Stomach smooth muscle (tissue), 2 donors: ENCODE measurements around the gene ATAD3B.
A peak's percentile ranks its signal among the peaks of the same experiment; 100 is the strongest.
"Not testable (repeated sequence)": the region's sequence is repeated elsewhere in the genome, so short reads cannot be mapped to it uniquely, and the experiment has no call there.

Experiments used
- H3K27ac ChIP-seq: one replicate; pipeline ENCODE4 v1.7.0; 2013; ENCODE audit warnings: mild to moderate bottlenecking, low read length, inconsistent platforms
- H3K27me3 ChIP-seq, 2 donors: one replicate each; pipeline ENCODE4 v1.7.0; 2013; ENCODE audit warnings: low read length in 2 of 2; ENCODE audit not compliant: insufficient read depth in 2 of 2, control insufficient read depth in 1 of 2
- H3K36me3 ChIP-seq, 2 donors: one replicate each; pipeline ENCODE4 v1.7.0; 2013; ENCODE audit warnings: low read length in 2 of 2; ENCODE audit not compliant: control insufficient read depth in 2 of 2, insufficient read depth in 2 of 2
- H3K4me1 ChIP-seq: one replicate; pipeline ENCODE4 v1.7.0; 2013; ENCODE audit warnings: low read length; ENCODE audit not compliant: control insufficient read depth, insufficient read depth
- H3K4me3 ChIP-seq, 2 donors: one replicate each; pipeline ENCODE4 v1.7.0; 2013; ENCODE audit warnings: low read length in 2 of 2
- H3K9ac ChIP-seq, 2 donors: one replicate each; pipeline ENCODE4 v1.7.0; 2013; ENCODE audit warnings: low read length in 2 of 2, mild to moderate bottlenecking in 1 of 2
- H3K9me3 ChIP-seq, 2 donors: one replicate each; pipeline ENCODE4 v1.7.0; 2013; ENCODE audit warnings: low read length in 2 of 2; ENCODE audit not compliant: control insufficient read depth in 2 of 2
- donor health status: healthy.
- donor health status: Pancreatic carcinoma.

The ATAD3B gene

DNA sequence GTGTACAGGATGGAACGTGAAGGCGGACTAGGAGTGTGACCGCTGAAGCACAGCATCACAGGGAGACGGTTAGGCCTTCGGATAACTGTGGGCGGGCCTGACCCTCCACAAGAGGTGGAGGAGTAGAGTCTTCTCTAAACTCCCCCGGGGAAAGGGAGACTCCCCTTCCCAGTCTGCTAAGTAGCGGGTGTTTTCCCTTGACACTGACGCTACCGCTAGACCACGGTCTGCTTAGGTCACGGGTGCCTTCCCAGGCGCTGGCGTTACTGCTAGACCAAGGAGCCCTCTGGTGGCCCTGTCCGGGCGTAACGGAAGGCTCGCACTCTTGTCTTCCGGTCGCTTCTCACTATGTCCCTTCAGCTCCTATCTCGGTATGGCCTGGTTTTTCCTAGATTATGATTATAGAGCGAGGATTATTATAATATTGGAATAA lies 33.8 kb downstream of the ATAD3B start:
- H3K4me1 ChIP-seq, H3K4me3 ChIP-seq, H3K27ac ChIP-seq, H3K9ac ChIP-seq, H3K27me3 ChIP-seq, H3K9me3 ChIP-seq, H3K36me3 ChIP-seq: not testable (repeated sequence)

DNA sequence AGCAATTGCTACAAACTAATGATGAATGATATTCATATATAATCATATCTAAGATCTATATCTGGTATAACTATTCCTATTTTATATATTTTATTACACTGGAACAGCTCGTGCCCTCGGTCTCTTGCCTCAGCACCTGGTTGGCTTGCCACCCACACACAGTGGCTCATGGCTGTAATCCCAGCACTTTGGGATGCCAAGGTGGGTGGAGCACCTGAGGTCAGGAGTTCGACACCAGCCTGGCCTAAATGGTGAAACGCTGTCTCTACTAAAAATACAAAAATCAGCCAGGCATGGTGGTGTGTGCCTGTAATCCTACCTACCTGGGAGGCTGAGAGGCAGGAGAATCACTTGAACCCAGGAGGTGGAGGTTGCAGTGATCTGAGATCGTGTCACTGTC lies 34.2 kb downstream of the ATAD3B start:
- not testable (repeated sequence) for H3K4me1 ChIP-seq, H3K9me3 ChIP-seq, H3K36me3 ChIP-seq, H3K27ac ChIP-seq, H3K27me3 ChIP-seq, H3K4me3 ChIP-seq
- peak overlapping the region in 1 of 2 donors; percentile 51 for H3K9ac ChIP-seq

DNA sequence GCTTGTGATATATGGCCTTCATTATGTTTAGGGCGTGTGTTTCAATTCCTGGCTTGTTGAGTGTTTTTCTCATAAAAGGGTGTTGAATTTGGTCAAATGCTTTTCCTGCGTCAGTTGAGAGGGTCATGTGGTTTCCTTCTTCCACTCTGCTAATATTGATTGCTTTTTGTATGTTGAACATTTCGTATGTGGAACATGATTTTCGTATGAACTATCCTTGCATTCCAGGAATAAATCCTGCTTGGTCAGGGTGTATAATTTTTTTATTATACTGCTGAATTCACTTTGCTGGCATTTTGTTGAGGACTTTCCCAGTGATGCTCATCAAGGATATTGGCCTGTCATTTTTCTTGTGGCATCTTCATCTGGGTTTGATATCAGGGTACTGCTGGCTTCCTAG lies 35.7 kb downstream of the ATAD3B start:
- peaks cover 11% of the 10 kb centered on the region for H3K4me1 ChIP-seq
- H3K9ac ChIP-seq, result no peak overlapping the region
- no peak overlapping the region for H3K27ac ChIP-seq

DNA sequence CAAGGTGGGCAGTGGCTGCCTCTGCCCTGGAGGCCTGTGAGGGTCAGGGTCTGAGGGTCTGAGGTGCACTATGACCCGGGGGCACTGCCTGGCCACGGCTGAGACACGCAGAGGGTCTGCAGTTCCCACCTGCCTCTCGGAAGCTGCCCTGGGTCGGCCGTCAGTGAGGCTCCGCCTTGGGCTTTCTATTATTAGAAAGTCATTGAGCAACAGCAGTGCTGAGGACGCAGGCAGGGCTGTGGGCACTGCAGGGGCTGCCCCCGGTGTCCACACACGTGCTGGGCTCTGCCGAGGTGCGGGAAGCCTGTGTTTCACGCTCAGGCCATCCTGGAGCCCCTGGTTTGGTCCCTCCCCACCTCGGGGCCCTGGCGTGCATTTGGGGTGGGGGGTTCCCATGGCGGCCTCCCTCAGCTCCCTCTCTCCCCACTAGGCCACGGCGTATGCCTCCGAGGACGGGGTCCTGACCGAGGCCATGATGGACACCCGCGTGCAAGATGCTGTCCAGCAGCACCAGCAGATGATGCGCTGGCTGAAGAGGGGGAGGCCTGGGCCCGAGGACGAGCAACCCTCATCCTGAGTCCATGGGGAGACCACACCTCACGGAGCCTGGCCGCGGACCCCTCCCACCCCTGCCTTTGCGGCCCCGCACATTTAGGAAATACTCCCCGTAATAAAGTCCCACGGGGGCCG lies 37.4 kb downstream of the ATAD3B start:
- H3K36me3 ChIP-seq, H3K9me3 ChIP-seq, H3K9ac ChIP-seq, H3K4me3 ChIP-seq, H3K27ac ChIP-seq, H3K27me3 ChIP-seq: not testable (repeated sequence)
- peaks cover 15% of the 10 kb centered on the region for H3K4me1 ChIP-seq

More for the DNA sequence above, 35.7 kb downstream of the ATAD3B start:
- Histone ChIP-seq H3K4me3 (no peak overlapping the region), H3K27me3 (no peaks in the 10 kb centered on the region), H3K9me3 (no peaks in the 10 kb centered on the region), H3K36me3 (no peaks in the 10 kb centered on the region)

DNA sequence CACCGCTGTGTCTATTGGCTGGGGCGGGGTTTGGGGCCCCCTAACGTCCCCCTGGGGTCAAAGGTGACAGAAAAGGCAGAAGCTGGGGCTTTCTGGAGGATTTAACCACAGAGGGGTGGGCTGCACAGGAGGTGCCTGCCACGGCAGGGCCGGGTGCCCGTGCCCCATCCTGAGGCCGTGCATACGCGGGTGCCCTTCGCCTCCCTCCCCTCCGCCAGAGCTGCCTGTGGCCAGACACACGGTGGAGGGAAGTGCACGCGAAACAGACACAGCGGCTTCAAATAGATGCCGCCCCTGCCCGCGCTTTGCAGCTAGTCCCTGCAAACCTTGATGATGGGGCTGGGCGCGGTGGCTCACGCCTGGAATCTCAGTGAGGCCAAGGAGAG lies 37.9 kb downstream of the ATAD3B start:
- H3K27me3 ChIP-seq, result not testable (repeated sequence)

DNA sequence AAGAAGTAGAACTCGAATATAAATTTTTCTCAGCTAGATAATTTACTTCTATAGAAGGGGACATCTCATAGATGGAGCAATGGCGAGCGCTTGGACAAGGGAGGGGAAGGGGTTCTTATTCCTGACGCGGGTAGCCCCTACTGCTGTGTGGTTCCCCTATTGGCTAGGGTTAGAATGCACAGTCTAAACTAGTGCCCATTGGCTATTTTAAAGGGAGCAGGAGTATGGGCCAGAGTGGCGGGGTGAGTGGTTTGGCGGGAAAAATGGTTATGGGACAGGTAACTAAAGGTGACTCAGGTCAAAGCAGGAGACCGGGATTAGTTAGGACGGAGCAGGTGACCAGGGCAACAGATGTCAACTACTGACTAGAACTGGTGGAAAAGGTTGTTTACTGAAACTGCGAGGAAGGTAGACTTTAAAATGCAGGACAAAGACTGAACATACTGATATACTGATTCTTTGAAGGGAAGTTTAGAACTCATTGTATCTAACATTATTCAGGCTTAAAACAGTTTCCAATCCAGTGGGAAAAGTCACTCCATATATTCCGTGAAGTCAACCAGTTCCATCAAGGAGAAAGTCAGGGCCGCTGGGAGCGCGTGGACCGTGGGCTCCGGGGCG lies 39.5 kb downstream of the ATAD3B start:
- Histone ChIP-seq H3K4me3 (peak overlapping the region; percentile 78 to 91), H3K9me3 (no peaks in the 10 kb centered on the region), H3K27ac (peak overlapping the region; percentile 74), H3K27me3 (no peaks in the 10 kb centered on the region), H3K9ac (peak overlapping the region; percentile 80 to 81), H3K4me1 (peaks cover 12% of the 10 kb centered on the region), H3K36me3 (no peaks in the 10 kb centered on the region)

More for the DNA sequence above, 37.9 kb downstream of the ATAD3B start:
- H3K9ac ChIP-seq, H3K27ac ChIP-seq, H3K36me3 ChIP-seq, H3K4me3 ChIP-seq, H3K9me3 ChIP-seq: not testable (repeated sequence)
- H3K4me1 ChIP-seq, result peaks cover 15% of the 10 kb centered on the region

DNA sequence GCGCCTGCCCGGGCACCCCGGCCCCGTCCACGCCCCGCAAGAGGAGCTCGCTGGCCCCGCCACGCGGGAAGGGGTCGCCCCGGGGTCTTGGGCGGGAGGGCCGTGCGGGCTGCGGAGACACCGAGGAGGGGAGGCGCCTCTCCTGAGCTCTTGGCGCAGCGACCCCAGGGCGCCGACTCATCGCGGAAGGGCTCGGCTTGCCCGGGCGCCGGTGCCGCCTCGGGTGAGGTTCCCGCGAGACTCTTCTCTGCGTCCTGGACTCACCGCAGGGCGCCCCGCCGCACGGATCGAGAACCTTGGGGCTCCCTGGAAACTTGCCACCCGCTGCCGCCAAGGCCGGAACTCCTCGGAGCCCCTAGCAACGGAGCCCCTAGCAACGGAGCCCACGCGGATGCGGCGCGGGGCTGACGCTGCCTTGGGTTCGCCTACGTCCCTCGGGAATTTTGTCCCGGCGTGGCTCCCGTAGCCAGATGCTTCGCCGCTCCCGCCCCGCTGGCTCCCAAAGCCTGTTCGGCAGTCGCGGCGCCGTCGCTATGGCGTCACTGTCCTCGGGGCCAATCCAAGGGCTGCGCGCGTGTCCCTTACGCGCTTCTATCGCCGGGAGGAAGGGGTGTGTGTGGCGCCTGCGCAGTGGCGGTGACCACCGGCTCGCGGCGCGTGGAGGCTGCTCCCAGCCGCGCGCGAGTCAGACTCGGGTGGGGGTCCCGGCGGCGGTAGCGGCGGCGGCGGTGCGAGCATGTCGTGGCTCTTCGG lies 40.1 kb downstream of the ATAD3B start, which contains the start of gene ATAD3A:
TSS of gene ATAD3A (plus strand) at position 630 of the 753 bp plus-strand sequence. CDS start at position 737, 107 bp downstream.
- Histone ChIP-seq H3K4me1 (peaks cover 12% of the 10 kb centered on the region), H3K36me3 (no peaks in the 10 kb centered on the region), H3K27ac (peak within 1 kb of the TSS; percentile 74), H3K9ac (peak within 1 kb of the TSS; percentile 80 to 81), H3K9me3 (no peaks in the 10 kb centered on the region), H3K4me3 (peak within 1 kb of the TSS; percentile 78 to 91), H3K27me3 (no peaks in the 10 kb centered on the region)

DNA sequence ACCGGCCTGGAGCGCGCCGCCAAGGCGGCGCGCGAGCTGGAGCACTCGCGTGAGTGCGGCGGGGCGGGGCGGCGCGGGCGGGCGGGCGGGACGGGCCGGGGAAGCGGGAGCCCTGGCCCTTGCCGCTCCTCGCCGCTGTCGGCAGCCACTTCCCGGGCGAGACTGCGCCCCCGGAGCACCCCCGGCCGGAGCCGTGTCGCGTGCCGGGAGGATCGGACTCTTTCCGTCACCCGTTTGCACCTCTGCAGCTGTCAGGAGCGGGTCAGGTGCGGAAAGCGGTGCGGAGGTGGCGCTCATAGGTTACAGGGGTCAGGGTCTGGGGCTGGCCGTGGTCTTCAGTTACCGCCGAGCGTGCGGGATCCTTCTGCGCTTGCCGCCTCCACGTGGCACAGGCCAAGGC lies 40.9 kb downstream of the ATAD3B start:
- not testable (repeated sequence) for H3K9ac ChIP-seq, H3K27me3 ChIP-seq, H3K9me3 ChIP-seq, H3K36me3 ChIP-seq, H3K27ac ChIP-seq
- peak overlapping the region in 1 of 2 donors; percentile 91 for H3K4me3 ChIP-seq
- H3K4me1 ChIP-seq, result peaks cover 12% of the 10 kb centered on the region

DNA sequence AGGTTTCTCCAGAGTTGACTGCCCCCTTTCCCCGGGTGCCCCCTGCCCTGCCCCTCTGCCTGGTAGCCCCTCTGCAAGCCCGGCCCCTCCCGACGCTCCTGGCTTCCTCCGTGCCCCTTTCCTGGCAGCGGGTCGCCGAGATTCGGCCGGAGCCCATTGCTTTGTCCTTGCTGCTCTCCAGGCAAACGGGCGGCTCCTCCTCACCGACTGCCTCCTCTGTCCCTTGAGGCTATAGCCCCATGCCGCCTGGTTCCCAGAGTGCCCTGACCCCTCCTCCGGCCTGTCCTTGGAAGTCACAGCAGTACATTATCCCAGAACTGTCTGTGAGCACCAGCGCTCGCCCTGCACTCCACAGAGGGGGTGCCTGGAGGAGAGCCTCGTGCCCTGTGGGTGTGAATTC lies 42.1 kb downstream of the ATAD3B start:
- H3K4me3 ChIP-seq, H3K36me3 ChIP-seq, H3K27ac ChIP-seq, H3K27me3 ChIP-seq, H3K9ac ChIP-seq, H3K9me3 ChIP-seq: not testable (repeated sequence)
- peaks cover 12% of the 10 kb centered on the region for H3K4me1 ChIP-seq

DNA sequence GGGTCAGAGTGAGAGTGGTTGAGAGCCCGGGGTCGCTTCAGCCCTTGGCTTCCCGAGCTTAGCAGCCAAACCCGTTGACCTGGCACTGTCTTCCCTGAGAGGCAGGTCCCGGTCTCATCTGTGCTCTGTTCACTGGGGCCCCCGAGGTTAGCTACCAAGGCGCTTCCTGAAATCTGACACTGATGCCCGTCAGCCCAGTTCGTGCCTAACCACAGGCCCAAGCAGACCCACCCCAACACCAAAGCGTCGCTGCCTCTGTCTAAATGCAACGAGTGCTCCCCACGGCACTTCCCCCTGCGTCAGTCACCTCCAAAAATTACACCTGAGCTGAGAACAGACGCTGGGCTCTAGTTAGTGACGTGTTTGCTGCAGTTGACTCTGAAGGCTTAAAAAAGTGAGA lies 42.8 kb downstream of the ATAD3B start:
- not testable (repeated sequence) for H3K27ac ChIP-seq, H3K27me3 ChIP-seq, H3K9ac ChIP-seq, H3K9me3 ChIP-seq, H3K36me3 ChIP-seq, H3K4me3 ChIP-seq
- peaks cover 12% of the 10 kb centered on the region for H3K4me1 ChIP-seq

DNA sequence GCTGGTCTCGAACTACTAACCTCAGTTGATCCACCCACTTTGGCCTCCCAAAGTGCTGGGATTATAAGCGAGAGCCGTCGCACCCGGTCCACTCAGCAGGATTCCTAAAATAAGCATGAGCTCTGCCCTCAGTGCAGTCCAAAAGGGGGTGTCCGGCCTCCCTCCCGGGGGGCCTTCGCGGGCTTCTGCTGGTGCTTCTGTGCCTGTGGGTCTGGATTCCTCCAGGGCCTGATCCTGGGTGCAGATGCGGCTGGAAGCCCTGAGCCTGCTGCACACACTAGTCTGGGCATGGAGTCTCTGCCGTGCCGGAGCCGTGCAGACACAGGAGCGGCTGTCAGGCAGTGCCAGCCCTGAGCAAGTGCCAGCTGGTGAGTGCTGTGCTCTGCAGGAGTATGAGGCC lies 45.4 kb downstream of the ATAD3B start:
- H3K27ac ChIP-seq, H3K4me1 ChIP-seq, H3K36me3 ChIP-seq, H3K4me3 ChIP-seq, H3K27me3 ChIP-seq, H3K9ac ChIP-seq, H3K9me3 ChIP-seq: not testable (repeated sequence)
